Stimulated activated CD8-positive, alpha-beta memory T cell treated with anti-CD3 and anti-CD28 coated beads, Interleukin-12 subunit alpha, Interleukin-12 subunit beta, amount 100 ng/mL, for 1 hour (primary cell): ENCODE measurements around the gene UXT.
A peak's percentile ranks its signal among the peaks of the same experiment; 100 is the strongest.
"Not testable (repeated sequence)": the region's sequence is repeated elsewhere in the genome, so short reads cannot be mapped to it uniquely, and the experiment has no call there.

Experiments used
- DNase-seq: peaks from one replicate; pipeline ENCODE4 v3.0.0-alpha.2; 2020; ENCODE audit warnings: low read depth

UXT gene

GRCh38 chrX:47658684-47659420 is at the start of gene UXT:
UXT (minus strand) TSS chrX:47659180; CDS start chrX:47658927, 253 bp downstream.
- DNase-seq = peak; percentile 85

- no peak for DNase-seq
Measured at GRCh38 chrX:47707031-47707780, 48.2 kb upstream of the UXT start.

- DNase-seq = no peak
Measured at GRCh38 chrX:47706575-47706974, 47.6 kb upstream of the UXT start.

GRCh38 chrX:47704736-47705135 is 45.8 kb upstream of the UXT start:
- DNase-seq = no peak

- DNase-seq = no peak
Measured at GRCh38 chrX:47697181-47697580, 38.2 kb upstream of the UXT start.

- no peak for DNase-seq
Measured at GRCh38 chrX:47690175-47690574, 31.2 kb upstream of the UXT start.

GRCh38 chrX:47687263-47687662 is 28.3 kb upstream of the UXT start:
- no peak for DNase-seq

GRCh38 chrX:47683829-47684205 is 24.8 kb upstream of the UXT start:
- no peak for DNase-seq

GRCh38 chrX:47683184-47683828 is 24.3 kb upstream of the UXT start:
- DNase-seq = no peak

GRCh38 chrX:47675959-47676859 is 17.2 kb upstream of the UXT start:
- DNase-seq = not testable (repeated sequence)

- no peak for DNase-seq
Measured at GRCh38 chrX:47674776-47675175, 15.8 kb upstream of the UXT start.

GRCh38 chrX:47665797-47666196 is 6.8 kb upstream of the UXT start:
- not testable (repeated sequence) for DNase-seq

GRCh38 chrX:47664737-47665136 is 5.8 kb upstream of the UXT start:
- no peak for DNase-seq

- no peak for DNase-seq
Measured at GRCh38 chrX:47662144-47662657, 3.2 kb upstream of the UXT start.

- no peak for DNase-seq
Measured at GRCh38 chrX:47661539-47661938, 2.6 kb upstream of the UXT start.

- no peak for DNase-seq
Measured at GRCh38 chrX:47659421-47659726, 394 bp upstream of the UXT start.

GRCh38 chrX:47658301-47658683 is 688 bp downstream of the UXT start:
- no peak for DNase-seq

- no peak for DNase-seq
Measured at GRCh38 chrX:47651043-47651905, 7.7 kb downstream of the UXT start.

- peak; percentile 75 for DNase-seq
Measured at GRCh38 chrX:47650164-47651042, 8.6 kb downstream of the UXT start, which contains the start of gene ELK1. ELK1 (minus strand) TSS chrX:47650563; CDS start chrX:47641441, 9,122 bp downstream.

- no peak for DNase-seq
Measured at GRCh38 chrX:47649781-47650163, 9.2 kb downstream of the UXT start.
